HEK293T (cell line): ENCODE results near the gene COL23A1.

Experiments used
- BHLHE40 ChIP-seq: fragments of 450-650 bp; IDR thresholded peaks from 2 replicates; pipeline ENCODE4 v1.6.1; 2016; ENCODE audit warnings: mild to moderate bottlenecking, moderate library complexity, borderline replicate concordance
- ELF4 ChIP-seq: fragments of 450-650 bp; IDR thresholded peaks from 2 replicates; pipeline ENCODE4 v1.6.1; 2017; ENCODE audit warnings: antibody characterized with exemption
- FOXK2 ChIP-seq: fragments of 450-650 bp; IDR thresholded peaks from 2 replicates; pipeline ENCODE4 v1.6.1; 2016; ENCODE audit warnings: mild to moderate bottlenecking
- HDGF ChIP-seq: fragments of 450-650 bp; IDR thresholded peaks from 2 replicates; pipeline ENCODE4 v1.6.1; 2017; ENCODE audit warnings: antibody characterized with exemption, borderline replicate concordance
- LEF1 ChIP-seq: fragments of 450-650 bp; IDR thresholded peaks from 2 replicates; pipeline ENCODE4 v1.6.1; 2017; ENCODE audit warnings: mild to moderate bottlenecking, borderline replicate concordance
- NFRKB ChIP-seq: fragments of 450-650 bp; IDR thresholded peaks from 2 replicates; pipeline ENCODE4 v1.6.1; 2016; ENCODE audit warnings: mild to moderate bottlenecking, moderate library complexity
- SP1 ChIP-seq: fragments of 450-650 bp; IDR thresholded peaks from 2 replicates; pipeline ENCODE4 v1.6.1; 2017
- SUZ12 ChIP-seq: fragments of 450-650 bp; IDR thresholded peaks from 2 replicates; pipeline ENCODE4 v1.6.1; 2016; ENCODE audit warnings: mild to moderate bottlenecking
- TARDBP ChIP-seq: fragments of 450-650 bp; IDR thresholded peaks from 2 replicates; pipeline ENCODE4 v1.6.1; 2016
- ZNF384 ChIP-seq: fragments of 450-650 bp; IDR thresholded peaks from 2 replicates; pipeline ENCODE4 v1.6.1; 2016

DNA sequence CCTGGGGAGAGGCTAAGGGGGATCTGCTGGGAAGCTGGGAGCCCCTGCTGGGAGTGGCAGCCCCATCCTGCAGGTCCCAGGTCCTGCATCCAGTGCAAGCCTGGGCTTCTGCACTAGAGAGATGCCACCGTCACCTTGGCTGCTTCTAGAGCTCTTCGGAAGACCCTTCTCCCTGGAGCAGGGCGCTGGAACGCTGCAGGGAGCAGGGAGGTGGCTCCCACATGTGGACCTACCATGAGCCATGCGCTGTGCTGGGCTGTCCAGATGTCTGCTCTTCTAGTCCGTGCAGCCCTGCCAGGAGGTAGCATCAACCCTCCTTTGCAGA is 266.7 kb downstream of the COL23A1 start:
- TF ChIP-seq LEF1, result no peak
- no peak for TF ChIP-seq HDGF
- no peak for TF ChIP-seq ELF4
- no peak for TF ChIP-seq FOXK2
- TF ChIP-seq TARDBP, result no peak
- TF ChIP-seq BHLHE40, result no peak
- TF ChIP-seq NFRKB, result no peak
- no peak for TF ChIP-seq SUZ12
- TF ChIP-seq SP1, result no peak
- TF ChIP-seq ZNF384, result no peak
